Activated naive CD8-positive, alpha-beta T cell treated with anti-CD3 and anti-CD28 coated beads, Interleukin-2, amount 50 U/mL, for 24 hours (primary cell): ENCODE data around the gene PCDHGA1.

Source experiments
- ATAC-seq: fragments of 150-1000 bp; cut with Tn5 transposase; one replicate; pipeline ENCODE4 v1.10.0; 2021
- DNase-seq: peaks from one replicate; pipeline ENCODE4 v3.0.0; 2021
- H3K27ac Mint-ChIP-seq: one replicate; pipeline ENCODE4 v1.8.0; 2021; ENCODE audit warnings: mild to moderate bottlenecking, mixed read lengths
- H3K27me3 Mint-ChIP-seq: one replicate; pipeline ENCODE4 v1.8.0; 2021; ENCODE audit warnings: mixed read lengths
- H3K36me3 Mint-ChIP-seq: one replicate; pipeline ENCODE4 v1.8.0; 2021; ENCODE audit warnings: low read depth, mixed read lengths
- H3K4me1 Mint-ChIP-seq: one replicate; pipeline ENCODE4 v1.8.0; 2021; ENCODE audit warnings: mixed read lengths
- H3K4me3 Mint-ChIP-seq: one replicate; pipeline ENCODE4 v1.8.0; 2021; ENCODE audit warnings: mild to moderate bottlenecking, moderate library complexity, mixed read lengths
- H3K9me3 Mint-ChIP-seq: one replicate; pipeline ENCODE4 v1.8.0; 2021; ENCODE audit warnings: mixed read lengths

The PCDHGA1 gene

DNA sequence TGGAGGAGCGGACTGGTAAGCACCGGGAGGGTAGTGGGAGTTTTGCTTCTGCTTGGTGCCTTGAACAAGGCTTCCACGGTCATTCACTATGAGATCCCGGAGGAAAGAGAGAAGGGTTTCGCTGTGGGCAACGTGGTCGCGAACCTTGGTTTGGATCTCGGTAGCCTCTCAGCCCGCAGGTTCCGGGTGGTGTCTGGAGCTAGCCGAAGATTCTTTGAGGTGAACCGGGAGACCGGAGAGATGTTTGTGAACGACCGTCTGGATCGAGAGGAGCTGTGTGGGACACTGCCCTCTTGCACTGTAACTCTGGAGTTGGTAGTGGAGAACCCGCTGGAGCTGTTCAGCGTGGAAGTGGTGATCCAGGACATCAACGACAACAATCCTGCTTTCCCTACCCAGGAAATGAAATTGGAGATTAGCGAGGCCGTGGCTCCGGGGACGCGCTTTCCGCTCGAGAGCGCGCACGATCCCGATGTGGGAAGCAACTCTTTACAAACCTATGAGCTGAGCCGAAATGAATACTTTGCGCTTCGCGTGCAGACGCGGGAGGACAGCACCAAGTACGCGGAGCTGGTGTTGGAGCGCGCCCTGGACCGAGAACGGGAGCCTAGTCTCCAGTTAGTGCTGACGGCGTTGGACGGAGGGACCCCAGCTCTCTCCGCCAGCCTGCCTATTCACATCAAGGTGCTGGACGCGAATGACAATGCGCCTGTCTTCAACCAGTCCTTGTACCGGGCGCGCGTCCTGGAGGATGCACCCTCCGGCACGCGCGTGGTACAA is 146.0 kb downstream of the PCDHGA1 start:
- peak; percentile 15 for ATAC-seq

DNA sequence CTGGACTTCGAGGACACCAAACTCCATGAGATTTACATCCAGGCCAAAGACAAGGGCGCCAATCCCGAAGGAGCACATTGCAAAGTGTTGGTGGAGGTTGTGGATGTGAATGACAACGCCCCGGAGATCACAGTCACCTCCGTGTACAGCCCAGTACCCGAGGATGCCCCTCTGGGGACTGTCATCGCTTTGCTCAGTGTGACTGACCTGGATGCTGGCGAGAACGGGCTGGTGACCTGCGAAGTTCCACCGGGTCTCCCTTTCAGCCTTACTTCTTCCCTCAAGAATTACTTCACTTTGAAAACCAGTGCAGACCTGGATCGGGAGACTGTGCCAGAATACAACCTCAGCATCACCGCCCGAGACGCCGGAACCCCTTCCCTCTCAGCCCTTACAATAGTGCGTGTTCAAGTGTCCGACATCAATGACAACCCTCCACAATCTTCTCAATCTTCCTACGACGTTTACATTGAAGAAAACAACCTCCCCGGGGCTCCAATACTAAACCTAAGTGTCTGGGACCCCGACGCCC is 146.8 kb downstream of the PCDHGA1 start:
- H3K4me1 Mint-ChIP-seq = peaks cover 28% of the 10 kb centered on the region
- DNase-seq = no peak
- H3K27ac Mint-ChIP-seq = no peak overlapping the region
- no peak for ATAC-seq
- H3K36me3 Mint-ChIP-seq = peaks cover 1% of the 10 kb centered on the region
- peak overlapping the region; percentile 84 for H3K4me3 Mint-ChIP-seq
- no peaks in the 10 kb centered on the region for H3K9me3 Mint-ChIP-seq
- H3K27me3 Mint-ChIP-seq = peaks cover 61% of the 10 kb centered on the region

More for the DNA sequence above, 146.0 kb downstream of the PCDHGA1 start:
- no peaks in the 10 kb centered on the region for H3K9me3 Mint-ChIP-seq
- peaks cover 58% of the 10 kb centered on the region for H3K27me3 Mint-ChIP-seq
- H3K27ac Mint-ChIP-seq = no peak overlapping the region
- peaks cover 1% of the 10 kb centered on the region for H3K36me3 Mint-ChIP-seq
- H3K4me1 Mint-ChIP-seq = peaks cover 28% of the 10 kb centered on the region
- peak; percentile 10 for DNase-seq
- H3K4me3 Mint-ChIP-seq = peak overlapping the region; percentile 84

DNA sequence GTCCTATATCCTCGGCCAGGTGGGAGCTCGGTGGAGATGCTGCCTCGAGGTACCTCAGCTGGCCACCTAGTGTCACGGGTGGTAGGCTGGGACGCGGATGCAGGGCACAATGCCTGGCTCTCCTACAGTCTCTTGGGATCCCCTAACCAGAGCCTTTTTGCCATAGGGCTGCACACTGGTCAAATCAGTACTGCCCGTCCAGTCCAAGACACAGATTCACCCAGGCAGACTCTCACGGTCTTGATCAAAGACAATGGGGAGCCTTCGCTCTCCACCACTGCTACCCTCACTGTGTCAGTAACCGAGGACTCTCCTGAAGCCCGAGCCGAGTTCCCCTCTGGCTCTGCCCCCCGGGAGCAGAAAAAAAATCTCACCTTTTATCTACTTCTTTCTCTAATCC is 147.5 kb downstream of the PCDHGA1 start:
- H3K27ac Mint-ChIP-seq = no peak overlapping the region
- peaks cover 1% of the 10 kb centered on the region for H3K36me3 Mint-ChIP-seq
- H3K4me3 Mint-ChIP-seq = no peak overlapping the region
- DNase-seq (no peak), ATAC-seq (no peak)
- H3K4me1 Mint-ChIP-seq = peaks cover 28% of the 10 kb centered on the region
- no peaks in the 10 kb centered on the region for H3K9me3 Mint-ChIP-seq
- peaks cover 67% of the 10 kb centered on the region for H3K27me3 Mint-ChIP-seq

DNA sequence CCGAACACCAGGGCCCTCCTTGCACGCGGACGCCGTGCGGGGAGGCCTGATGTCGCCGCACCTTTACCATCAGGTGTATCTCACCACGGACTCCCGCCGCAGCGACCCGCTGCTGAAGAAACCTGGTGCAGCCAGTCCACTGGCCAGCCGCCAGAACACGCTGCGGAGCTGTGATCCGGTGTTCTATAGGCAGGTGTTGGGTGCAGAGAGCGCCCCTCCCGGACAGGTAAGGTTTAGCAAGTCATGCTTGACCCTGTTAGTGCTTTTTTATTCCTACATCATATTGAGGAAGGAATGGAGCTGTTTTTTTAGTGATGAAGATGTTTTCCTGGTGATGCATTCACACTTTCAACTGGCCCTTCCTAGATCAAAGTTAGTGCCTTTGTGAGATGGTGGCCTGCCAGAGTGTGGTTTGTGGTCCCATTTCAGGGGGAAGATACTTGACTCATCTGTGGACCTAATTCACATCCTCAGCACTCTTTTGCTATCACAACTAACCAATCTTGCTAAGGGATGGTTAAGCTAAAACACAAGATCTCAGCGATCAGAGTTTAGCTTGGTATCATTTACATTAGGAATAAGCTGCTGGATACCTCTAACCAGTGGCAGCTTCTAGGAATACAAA is 148.1 kb downstream of the PCDHGA1 start:
- H3K27ac Mint-ChIP-seq = no peak overlapping the region
- H3K27me3 Mint-ChIP-seq = peaks cover 74% of the 10 kb centered on the region
- peaks cover 1% of the 10 kb centered on the region for H3K36me3 Mint-ChIP-seq
- no peaks in the 10 kb centered on the region for H3K9me3 Mint-ChIP-seq
- no peak for DNase-seq
- H3K4me3 Mint-ChIP-seq = no peak overlapping the region
- H3K4me1 Mint-ChIP-seq = peaks cover 28% of the 10 kb centered on the region
- ATAC-seq = no peak

- Mint-ChIP-seq H3K4me1 (peaks cover 30% of the 10 kb centered on the region), H3K27me3 (peaks cover 84% of the 10 kb centered on the region), H3K36me3 (peaks cover 1% of the 10 kb centered on the region), H3K9me3 (no peaks in the 10 kb centered on the region), H3K27ac (no peak overlapping the region), H3K4me3 (no peak overlapping the region)
- no peak for DNase-seq
- ATAC-seq = no peak
Observed at GRCh38 chr5:141479776-141480175, 149.5 kb downstream of the PCDHGA1 start.

DNA sequence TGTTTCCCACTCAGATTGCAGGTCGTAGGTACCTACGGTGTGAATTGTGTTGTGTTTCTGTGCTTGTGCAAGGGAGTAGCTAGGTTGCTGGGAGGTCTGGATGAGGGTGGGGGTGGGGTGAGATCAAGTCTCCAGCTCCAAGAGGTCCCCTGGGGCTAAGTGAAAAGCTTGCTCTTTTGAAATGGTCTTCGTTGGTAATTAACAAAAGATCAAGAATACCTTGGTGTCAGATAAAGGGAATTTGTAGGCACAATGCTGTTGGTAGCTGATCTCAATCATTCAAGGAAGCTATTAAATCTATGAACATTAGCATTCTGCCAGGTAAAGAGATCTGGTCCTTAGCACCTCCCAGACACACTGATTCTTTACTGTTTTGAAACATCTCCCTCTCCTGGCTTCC is 153.6 kb downstream of the PCDHGA1 start:
- Mint-ChIP-seq H3K36me3 (no peaks in the 10 kb centered on the region), H3K27me3 (peaks cover 83% of the 10 kb centered on the region), H3K27ac (no peak overlapping the region), H3K9me3 (no peaks in the 10 kb centered on the region), H3K4me1 (peaks cover 6% of the 10 kb centered on the region), H3K4me3 (no peak overlapping the region)
- ATAC-seq = no peak
- DNase-seq = no peak

DNA sequence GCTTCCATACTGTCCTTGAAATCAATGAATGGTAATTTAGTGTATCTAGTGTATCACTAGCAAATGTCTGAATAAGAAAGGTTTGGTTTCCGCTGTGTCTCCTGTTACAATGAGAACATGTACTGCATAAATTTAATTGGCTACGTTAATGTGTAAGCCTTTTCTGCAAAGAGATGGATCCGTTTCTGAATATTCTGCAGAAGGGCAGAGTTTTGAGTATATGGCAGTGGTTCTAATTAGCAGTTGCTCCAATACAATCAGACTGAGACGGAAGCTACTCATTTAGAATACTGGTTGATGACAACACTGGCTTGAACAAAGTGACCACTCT is 154.0 kb downstream of the PCDHGA1 start:
- Mint-ChIP-seq H3K4me3 (no peak overlapping the region), H3K27ac (no peak overlapping the region), H3K36me3 (no peaks in the 10 kb centered on the region), H3K27me3 (peaks cover 85% of the 10 kb centered on the region), H3K4me1 (peaks cover 6% of the 10 kb centered on the region), H3K9me3 (no peaks in the 10 kb centered on the region)
- ATAC-seq (no peak), DNase-seq (no peak)

DNA sequence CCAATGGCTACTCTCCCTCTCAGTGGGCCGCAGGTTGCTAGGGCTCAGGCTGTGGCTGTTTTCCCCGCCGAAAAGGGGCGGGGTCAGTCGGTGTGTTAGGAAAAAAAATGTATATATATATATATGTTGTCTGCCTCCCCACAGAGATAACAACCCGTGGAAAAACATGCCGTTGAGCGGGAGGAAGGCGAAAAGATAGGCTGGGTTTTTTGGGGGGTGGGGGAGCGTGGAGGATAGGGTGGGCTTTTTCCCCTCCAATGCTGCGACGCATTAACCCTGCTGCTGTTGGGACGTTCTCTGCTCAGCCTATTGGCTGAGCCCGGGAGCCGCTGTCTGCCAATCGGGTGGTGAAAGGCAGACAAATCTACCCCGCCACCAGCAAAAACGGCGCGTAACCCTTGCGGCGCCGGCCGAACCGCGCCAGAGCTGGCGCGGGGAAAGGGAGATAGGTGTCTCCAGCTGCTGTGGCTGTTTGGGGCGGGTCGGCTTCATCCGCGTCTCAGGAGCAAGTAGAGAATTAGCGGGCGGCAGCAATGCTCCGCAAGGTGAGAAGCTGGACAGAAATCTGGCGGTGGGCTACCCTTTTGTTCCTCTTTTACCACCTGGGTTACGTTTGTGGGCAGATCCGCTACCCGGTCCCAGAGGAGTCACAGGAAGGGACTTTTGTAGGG is 154.5 kb downstream of the PCDHGA1 start, which contains the start of gene PCDHGC4:
Gene PCDHGC4 (plus strand): TSS at position 390 of the 671 bp plus-strand sequence. CDS start 144 bp downstream, at position 534.
- Mint-ChIP-seq H3K4me1 (peaks cover 6% of the 10 kb centered on the region), H3K27ac (no peak within 1 kb of the TSS), H3K9me3 (no peaks in the 10 kb centered on the region), H3K27me3 (peaks cover 85% of the 10 kb centered on the region), H3K36me3 (no peaks in the 10 kb centered on the region), H3K4me3 (peak within 1 kb of the TSS; percentile 21)
- DNase-seq = no peak
- peak; percentile 35 for ATAC-seq

- H3K9me3 Mint-ChIP-seq = no peaks in the 10 kb centered on the region
- no peak overlapping the region for H3K27ac Mint-ChIP-seq
- peaks cover 87% of the 10 kb centered on the region for H3K27me3 Mint-ChIP-seq
- no peaks in the 10 kb centered on the region for H3K36me3 Mint-ChIP-seq
- ATAC-seq (no peak), DNase-seq (no peak)
- H3K4me3 Mint-ChIP-seq = no peak overlapping the region
- peaks cover 6% of the 10 kb centered on the region for H3K4me1 Mint-ChIP-seq
Observed at GRCh38 chr5:141485321-141486055, 155.2 kb downstream of the PCDHGA1 start.

- no peak overlapping the region for H3K27ac Mint-ChIP-seq
- H3K27me3 Mint-ChIP-seq = peaks cover 87% of the 10 kb centered on the region
- ATAC-seq = no peak
- no peaks in the 10 kb centered on the region for H3K36me3 Mint-ChIP-seq
- no peaks in the 10 kb centered on the region for H3K9me3 Mint-ChIP-seq
- DNase-seq = no peak
- H3K4me3 Mint-ChIP-seq = no peak overlapping the region
- peaks cover 6% of the 10 kb centered on the region for H3K4me1 Mint-ChIP-seq
Observed at GRCh38 chr5:141486091-141486490, 155.8 kb downstream of the PCDHGA1 start.

GRCh38 chr5:141487131-141487530 is 156.8 kb downstream of the PCDHGA1 start:
- DNase-seq = no peak
- no peak for ATAC-seq
- peaks cover 90% of the 10 kb centered on the region for H3K27me3 Mint-ChIP-seq
- H3K4me3 Mint-ChIP-seq = no peak overlapping the region
- H3K36me3 Mint-ChIP-seq = no peaks in the 10 kb centered on the region
- no peak overlapping the region for H3K27ac Mint-ChIP-seq
- no peaks in the 10 kb centered on the region for H3K9me3 Mint-ChIP-seq
- peaks cover 9% of the 10 kb centered on the region for H3K4me1 Mint-ChIP-seq

- Mint-ChIP-seq H3K9me3 (no peaks in the 10 kb centered on the region), H3K27ac (no peak within 1 kb of the TSS), H3K36me3 (no peaks in the 10 kb centered on the region), H3K27me3 (peaks cover 88% of the 10 kb centered on the region), H3K4me1 (peaks cover 11% of the 10 kb centered on the region), H3K4me3 (no peak within 1 kb of the TSS)
- ATAC-seq (no peak), DNase-seq (no peak)
Observed at GRCh38 chr5:141488591-141489561, 158.6 kb downstream of the PCDHGA1 start, which contains the start of gene PCDHGC5. Gene PCDHGC5, plus strand, starts transcription at chr5:141489081. Its CDS starts 160 bp downstream, at chr5:141489241.

- H3K36me3 Mint-ChIP-seq = no peaks in the 10 kb centered on the region
- H3K9me3 Mint-ChIP-seq = no peaks in the 10 kb centered on the region
- no peak for ATAC-seq
Observed at GRCh38 chr5:141489841-141490240, 159.5 kb downstream of the PCDHGA1 start.

More at GRCh38 chr5:141489841-141490240, 159.5 kb downstream of the PCDHGA1 start:
- Mint-ChIP-seq H3K4me1 (peaks cover 9% of the 10 kb centered on the region), H3K27ac (no peak overlapping the region), H3K27me3 (peaks cover 88% of the 10 kb centered on the region), H3K4me3 (no peak overlapping the region)
- no peak for DNase-seq
